NCI-H1436 (cell line): Measurements from ENCODE around the gene PRC1.

ENCODE experiments used
- DNase-seq: peaks from one replicate; lab custom pipeline; 2025; lab: John Stamatoyannopoulos, UW

The PRC1 gene

DNA sequence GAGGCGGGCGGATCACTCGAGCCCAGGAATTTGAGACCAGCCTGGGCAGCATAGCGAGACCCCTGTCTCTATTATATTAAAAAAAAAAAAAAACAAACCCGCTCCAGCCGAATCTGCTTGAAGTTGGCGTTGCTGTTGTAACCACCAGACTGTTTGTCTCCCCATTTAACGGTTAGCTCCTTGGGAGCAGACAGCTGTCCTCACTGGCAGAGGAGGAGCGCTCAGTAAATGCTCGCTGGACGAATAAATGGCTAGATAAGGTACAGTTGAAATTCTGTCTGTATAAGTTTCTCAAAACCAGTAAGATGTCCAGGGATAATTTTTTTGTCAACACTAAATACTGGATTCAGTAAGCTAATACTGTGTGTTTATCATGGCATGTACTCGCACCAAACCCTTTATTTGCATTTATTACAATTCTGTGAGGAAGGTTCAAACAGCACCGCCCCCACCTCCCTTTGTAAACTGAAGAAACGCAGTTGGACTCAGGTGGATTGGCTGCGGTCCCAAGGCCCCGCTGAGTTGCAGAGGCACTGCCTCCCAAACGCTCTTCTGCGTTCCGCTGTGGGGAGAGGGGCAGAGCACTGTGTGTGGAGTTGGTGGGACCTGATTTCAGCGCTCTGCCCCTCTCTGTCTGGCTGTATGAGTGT is 38.6 kb downstream of the PRC1 start:
- no peak for DNase-seq

DNA sequence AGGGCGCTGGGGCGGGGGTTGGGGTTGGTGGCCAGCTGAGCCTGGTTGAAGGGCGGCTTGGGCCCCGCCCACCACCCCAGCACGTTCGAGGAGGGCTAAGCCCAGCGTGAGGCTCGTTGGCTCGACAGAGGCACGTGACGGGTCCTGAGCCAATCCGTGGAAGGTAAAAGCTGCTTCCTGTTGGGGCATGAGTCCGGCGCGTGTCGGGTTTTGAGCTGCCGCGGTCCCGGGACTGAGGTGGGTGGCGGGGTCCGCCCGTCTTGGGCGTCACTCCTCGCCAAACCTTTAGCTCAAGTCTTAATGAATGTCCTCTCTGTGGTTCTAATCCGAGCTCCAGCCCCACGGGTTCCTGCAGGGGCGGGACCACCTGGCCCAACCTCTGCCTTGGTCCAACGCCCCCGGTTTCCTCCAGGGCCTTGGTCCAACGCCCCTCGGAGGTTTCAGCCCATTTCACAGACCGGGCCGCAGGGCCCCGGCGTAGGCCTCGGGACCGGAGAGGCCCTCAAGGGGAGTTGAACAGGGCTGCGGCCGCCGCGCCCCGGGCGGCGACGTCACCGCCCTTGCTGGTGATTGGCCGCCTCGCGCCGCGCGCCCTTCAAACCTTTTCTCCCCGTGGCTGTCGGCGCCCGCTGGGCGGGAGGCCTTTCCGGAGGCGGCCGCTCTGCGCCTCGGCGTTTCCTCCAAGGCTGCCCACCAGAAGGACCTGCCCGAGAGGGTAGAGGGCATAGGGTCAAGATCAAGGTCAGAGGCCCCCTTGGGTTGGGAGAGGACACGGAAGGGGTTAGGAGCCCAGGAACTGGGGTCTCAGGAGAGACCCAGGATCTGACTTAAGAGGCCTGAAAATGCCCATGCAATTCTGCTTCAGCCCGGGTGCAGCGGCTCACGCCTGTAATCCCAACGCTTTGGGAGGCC is 39.4 kb downstream of the PRC1 start, which contains the start of gene RCCD1:
Gene RCCD1 (plus strand): TSS at position 173 of the 912 bp plus-strand sequence. CDS start 1,851 bp downstream, outside the sequence.
- DNase-seq, result peak; percentile 90

DNA sequence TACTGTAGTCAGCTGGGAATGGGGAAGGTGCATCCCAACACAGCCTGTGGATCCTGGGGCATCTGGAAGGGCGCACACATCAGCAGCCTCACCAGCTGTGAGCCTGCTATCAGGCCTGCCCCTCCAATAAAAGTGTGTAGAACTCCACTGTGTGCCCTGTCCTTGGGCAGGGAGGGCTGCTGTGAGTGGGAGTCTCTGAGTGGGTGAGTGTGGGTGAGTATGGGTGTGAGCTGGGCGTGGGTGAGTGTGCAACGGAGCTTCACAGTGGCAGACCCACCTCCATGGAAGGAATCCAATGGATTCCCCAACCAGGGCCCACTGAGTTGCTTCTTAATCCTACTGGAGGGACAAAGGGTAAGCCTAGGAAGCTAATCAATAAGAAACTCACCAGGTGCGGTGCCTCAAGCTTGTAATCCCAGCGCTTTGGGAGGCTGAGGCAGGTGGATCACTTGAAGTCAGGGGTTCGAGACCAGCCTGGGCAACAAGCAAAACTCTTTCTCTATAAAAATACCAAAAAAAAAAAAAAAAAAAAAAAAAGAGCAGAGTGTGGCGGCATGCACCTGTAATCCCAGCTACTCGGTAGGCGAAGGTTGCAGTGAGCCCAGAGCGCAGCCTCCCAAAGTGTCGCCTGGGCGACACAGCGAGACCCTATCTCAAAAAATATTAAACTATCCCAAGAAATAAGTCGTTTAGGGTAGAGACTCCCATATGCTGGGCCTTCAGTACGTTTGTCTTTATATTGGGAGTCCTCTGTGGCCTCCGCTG is 40.2 kb downstream of the PRC1 start:
- no peak for DNase-seq

DNA sequence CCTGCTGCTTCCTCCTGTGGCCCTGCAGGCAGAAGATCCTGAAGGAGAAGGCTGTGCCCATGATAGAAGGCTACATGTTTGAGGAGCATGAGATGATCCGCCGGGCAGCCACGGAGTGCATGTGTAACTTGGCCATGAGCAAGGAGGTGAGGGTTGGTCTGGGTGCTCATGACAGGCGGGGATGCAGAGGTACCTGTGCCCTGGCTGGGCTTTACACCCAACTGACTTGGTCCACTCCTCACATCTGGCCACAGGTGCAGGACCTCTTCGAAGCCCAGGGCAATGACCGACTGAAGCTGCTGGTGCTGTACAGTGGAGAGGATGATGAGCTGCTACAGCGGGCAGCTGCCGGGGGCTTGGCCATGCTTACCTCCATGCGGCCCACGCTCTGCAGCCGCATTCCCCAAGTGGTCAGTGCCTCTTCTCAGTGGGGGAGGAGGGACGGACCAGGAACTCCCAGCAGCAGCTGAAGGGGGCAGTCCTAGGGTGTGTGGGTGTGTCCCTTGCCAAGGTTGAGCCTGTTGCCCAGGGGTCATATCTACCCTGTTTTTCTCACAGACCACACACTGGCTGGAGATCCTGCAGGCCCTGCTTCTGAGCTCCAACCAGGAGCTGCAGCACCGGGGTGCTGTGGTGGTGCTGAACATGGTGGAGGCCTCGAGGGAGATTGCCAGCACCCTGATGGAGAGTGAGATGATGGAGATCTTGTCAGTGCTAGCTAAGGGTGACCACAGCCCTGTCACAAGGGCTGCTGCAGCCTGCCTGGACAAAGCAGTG is 41.2 kb downstream of the PRC1 start:
- DNase-seq, result no peak

DNA sequence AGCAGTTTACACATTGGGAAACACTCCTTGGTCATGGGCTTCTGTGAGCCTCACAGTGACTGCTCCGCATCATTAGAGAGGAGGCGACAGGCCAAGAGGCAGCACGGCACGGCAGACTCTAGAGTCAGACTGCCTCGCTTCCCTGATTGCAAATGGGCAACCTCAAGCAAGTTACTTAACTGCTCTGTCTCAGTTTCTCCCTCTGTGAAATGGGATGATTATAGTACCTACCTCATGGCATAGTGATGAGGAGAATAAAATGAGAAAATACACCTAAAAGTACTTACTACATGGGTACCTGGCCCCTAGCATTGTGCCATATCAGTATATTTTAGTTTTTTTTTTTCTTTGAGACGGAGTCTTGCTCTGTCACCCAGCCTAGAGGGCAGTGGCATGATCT is 43.7 kb downstream of the PRC1 start:
- no peak for DNase-seq

DNA sequence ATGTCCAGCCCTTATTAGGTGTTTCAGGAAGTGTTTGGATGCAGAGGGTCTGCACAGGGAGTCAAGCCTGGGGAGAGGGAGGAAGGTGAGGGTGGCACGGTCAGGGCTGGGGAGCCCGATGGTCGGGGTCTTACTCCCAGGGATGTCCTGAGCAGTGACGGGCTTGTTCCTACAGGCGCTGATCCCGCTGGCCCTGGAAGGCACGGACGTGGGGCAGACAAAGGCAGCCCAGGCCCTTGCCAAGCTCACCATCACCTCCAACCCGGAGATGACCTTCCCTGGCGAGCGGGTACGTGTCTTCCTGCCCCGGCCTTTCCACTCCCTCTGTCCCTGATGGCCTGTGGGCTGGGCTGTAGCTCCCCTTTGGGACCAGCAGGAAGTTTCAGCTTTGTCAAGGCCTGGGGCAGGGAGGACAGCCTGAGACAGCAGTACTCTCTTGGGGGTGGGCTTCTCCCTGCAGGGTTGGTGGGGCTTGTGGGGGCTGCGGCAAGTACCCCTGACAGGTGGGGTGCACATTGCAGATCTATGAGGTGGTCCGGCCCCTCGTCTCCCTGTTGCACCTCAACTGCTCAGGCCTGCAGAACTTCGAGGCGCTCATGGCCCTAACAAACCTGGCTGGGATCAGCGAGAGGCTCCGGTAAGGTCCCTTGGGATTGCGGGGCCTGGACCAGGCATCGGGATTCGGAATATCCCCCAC is 44.2 kb downstream of the PRC1 start:
- DNase-seq, result no peak

DNA sequence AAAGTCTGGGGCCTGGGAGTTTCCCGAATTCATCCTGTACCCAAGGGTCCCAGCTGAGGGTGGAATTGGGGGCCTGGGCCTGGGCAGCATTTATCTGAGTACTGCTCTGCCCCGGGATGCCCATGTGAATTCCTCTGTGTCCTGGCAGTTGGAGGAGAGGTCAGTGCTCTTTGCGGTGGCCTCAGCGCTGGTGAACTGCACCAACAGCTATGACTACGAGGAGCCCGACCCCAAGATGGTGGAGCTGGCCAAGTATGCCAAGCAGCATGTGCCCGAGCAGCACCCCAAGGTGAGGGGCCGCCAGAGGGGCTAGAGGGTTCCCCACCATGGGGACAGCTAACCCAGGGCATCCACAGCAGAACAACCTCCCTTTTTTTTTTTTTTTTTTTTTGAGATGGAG is 45.8 kb downstream of the PRC1 start:
- no peak for DNase-seq

DNA sequence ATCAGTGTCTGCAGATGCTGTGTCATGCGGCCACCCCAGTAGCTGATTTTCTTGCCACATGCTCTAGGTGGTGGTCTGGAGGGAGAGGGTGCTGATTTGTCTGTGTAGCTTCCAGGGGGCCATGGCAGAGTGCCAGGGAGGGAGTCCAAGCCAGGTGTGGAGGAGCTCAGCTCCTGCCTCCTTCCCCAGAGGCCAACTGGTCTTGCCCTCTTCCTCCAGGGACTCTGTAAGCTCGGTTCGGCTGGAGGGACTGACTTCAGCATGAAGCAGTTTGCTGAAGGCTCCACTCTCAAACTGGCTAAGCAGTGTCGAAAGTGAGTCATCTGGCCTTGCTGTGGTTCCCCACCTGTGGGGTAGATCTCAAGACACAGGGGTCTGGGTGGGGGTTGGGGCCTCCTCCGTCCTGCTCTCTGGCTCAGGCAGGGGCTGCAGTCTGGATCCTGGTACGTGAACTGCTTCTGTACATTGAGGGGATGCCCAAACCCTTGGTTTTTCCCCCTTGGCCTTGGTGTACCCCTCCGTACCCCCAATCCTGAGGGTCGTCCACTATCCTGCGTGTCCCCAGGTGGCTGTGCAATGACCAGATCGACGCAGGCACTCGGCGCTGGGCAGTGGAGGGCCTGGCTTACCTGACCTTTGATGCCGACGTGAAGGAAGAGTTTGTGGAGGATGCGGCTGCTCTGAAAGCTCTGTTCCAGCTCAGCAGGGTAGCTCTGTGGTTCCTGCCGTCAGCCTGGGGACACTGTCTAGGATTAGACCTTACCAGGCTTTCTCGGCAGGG is 46.6 kb downstream of the PRC1 start:
- DNase-seq, result no peak

DNA sequence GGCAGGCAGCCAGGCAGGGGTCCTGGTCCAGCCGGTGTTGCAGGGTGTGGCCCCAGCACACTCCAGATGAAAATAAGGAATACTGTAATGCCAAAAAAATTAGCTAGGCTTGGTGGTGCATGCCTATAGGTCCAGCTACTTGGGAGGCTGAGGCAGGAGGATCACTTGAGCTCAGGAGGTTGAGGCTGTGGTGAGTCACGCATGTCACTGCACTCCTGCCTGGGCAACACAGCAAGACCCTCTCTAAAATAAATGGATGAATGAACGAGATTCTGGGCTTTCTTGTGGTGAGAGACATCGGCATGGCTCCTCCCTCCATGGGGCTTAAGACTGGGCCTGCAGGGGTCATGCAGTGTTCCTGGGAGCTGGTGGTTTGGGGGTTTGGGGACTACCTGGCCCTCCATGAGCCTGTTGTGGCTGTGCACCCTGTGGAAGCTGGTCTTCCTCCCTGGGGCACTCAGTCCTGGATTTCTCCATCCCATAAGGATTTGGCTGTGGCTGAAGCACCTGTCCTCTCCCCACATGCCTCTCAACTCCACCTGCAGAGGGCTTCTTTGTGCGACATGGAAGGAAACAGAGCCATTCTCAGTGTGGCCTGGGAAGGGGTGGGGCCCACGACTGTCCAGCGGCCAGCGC is 47.3 kb downstream of the PRC1 start:
- DNase-seq, result no peak

DNA sequence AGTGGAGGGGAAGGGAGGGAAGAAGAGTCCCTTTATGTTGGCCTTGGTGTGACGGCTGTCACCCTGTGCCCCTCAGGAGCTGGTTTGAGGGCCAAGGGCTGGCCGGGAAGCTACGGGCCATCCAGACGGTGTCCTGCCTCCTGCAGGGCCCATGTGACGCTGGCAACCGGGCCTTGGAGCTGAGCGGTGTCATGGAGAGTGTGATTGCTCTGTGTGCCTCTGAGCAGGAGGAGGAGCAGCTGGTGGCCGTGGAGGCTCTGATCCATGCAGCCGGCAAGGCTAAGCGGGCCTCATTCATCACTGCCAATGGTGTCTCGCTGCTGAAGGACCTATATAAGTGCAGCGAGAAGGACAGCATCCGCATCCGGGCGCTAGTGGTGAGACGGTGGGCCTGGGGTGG is 47.8 kb downstream of the PRC1 start:
- no peak for DNase-seq

DNA sequence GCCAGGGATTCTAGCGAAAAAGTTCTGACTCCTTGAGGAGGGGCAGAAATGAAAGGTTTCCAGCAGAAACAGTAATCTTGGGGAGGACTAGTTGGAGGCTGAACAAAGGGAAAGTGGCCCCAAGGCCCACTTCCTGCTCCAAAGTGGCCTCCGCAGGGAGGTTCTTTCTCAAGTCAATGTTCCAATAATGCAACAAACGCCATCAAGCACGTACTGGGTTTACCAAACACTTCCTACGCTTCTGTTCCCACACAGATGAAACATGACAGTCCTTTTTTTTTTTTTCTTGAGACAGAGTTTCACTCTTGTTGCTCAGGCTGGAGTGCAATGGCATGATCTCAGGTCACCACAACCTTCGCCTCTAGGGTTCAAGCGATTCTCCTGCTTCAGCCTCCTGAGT is 49.2 kb downstream of the PRC1 start:
- no peak for DNase-seq

DNA sequence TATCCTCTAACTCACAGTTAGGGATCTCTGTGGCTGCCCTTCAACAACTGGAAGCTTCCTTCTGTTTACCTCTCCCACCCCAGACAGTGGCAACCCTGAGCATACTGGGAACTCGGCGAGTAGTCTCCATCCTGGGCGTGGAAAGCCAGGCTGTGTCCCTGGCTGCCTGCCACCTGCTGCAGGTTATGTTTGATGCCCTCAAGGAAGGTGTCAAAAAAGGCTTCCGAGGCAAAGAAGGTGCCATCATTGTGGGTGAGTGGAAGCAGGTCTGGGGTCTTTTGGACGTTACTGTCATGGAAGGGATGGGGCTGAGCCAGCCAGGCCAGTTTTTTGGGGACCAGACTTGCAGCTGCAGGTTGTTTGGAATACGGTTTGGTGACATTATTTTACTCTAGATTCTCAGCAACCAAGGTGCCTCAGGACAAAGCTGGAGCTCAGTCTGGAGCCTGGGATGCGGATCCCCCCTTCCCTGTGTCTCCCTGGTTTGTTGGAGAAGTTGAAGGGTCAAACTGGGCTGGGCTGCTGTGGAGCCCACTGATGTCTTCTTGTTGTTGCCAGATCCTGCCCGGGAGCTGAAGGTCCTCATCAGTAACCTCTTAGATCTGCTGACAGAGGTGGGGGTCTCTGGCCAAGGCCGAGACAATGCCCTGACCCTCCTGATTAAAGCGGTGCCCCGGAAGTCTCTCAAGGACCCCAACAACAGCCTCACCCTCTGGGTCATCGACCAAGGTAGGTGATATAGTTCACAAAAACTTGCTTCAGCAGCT is 51.8 kb downstream of the PRC1 start:
- no peak for DNase-seq

DNA sequence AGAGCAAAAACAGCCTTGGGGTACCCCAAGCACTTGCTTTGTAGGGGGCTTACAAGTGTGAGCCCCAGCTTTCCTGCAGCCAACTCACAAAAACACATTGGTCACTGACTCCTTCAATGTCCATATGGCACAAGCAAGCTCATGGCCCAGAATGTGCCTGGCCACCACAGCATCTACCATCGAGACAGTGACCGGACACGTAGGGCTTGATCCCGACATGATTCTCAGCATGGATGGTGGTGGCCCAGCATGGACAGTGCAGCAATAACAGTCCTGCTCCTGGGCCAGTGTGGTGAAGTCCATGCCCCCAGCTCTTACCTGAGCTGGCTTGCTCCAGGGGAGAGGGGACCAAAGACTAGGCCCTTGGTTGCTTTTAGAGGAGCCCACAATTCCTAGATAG is 53.3 kb downstream of the PRC1 start:
- no peak for DNase-seq

DNA sequence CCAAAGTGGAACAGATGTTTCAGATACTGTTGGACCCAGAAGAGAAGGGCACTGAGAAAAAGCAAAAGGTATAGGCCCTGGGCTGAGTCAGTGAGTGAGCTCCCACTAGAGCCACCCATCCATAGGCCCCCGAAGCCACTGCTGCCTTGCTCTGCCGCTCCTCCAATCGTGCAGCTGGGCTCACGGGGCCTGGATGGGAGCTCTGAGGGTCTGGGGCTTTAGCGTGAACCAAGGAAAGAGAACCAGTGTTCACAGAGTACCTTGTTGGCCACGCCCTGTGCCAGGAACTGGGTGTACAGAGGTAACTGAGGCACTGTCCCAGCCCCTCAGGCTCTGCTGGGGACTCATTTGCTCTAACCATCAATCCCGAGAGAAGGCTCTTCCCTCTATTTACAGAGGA is 54.6 kb downstream of the PRC1 start:
- DNase-seq, result no peak

DNA sequence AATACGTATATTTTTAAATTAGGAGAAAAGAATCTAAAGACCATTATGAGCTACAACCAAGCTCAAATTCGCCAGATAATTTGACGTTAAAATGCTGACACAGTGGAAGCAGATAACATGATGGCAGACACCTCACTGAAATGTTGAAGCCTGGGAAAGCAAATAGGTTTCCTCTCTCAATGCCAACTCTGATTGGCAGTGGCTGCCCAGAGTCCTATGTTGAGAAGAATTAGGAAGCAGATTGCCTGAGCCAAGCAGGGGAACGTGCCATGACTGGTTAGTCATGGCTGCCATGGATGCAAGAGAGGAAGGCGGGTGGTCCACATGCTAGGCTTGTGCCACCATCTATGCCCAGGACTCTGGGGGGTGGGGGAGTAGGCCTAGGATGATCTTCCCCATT is 56.1 kb downstream of the PRC1 start:
- no peak for DNase-seq

DNA sequence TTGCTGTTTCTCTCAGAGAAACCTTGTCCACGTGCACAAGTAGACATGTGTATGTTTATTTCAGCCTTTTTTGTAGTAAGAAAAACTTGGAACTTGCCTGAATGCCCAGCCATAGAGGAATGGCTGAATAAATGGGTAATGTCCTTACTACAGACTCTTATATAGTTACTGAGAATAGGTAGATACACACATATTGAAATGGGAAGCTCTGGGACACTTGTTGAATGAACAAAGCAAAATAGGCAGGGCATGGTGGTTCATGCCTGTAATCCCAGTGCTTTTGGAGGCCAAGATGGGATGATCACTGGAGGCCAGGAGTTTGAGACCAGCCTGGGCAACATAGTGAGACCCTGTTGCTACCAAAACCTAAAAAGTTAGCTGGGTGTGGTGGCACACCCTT is 57.5 kb downstream of the PRC1 start:
- DNase-seq, result no peak

DNA sequence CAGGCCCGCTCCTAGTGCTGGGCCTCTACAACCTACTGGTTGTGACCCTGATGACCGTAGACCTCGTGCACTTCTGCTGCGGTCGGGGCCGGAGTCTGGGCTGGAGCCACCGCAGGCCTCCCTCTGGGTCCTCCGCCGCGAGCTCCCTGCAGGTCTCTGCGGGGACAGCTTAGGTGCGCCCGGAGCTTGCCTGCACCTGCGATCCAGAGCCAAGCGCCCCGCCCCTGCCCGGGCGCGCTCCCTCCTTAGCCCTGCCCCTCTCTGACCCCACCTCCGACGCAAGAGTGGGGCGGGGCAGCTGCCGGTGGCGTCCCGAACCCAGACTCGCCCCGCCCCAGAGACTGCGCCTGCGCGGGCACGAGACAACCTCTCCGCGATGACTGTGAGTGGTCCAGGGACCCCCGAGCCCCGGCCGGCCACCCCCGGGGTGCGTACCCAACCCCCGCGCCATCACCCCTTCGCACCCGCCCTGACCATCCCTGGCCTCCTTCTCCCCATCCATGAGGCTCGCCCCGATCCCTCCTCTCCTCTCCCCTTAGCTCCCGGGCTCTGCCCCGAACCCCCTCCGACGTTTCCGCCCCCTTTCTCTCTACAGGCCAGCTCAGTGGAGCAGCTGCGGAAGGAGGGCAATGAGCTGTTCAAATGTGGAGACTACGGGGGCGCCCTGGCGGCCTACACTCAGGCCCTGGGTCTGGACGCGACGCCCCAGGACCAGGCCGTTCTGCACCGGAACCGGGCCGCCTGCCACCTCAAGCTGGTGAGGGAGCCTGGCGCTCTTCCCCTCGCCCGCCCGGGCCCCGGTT is 59.2 kb downstream of the PRC1 start, which contains the start of gene UNC45A:
Gene UNC45A (plus strand): TSS at position 337 of the 803 bp plus-strand sequence. CDS start 40 bp downstream, at position 377.
- peak; percentile 92 for DNase-seq

DNA sequence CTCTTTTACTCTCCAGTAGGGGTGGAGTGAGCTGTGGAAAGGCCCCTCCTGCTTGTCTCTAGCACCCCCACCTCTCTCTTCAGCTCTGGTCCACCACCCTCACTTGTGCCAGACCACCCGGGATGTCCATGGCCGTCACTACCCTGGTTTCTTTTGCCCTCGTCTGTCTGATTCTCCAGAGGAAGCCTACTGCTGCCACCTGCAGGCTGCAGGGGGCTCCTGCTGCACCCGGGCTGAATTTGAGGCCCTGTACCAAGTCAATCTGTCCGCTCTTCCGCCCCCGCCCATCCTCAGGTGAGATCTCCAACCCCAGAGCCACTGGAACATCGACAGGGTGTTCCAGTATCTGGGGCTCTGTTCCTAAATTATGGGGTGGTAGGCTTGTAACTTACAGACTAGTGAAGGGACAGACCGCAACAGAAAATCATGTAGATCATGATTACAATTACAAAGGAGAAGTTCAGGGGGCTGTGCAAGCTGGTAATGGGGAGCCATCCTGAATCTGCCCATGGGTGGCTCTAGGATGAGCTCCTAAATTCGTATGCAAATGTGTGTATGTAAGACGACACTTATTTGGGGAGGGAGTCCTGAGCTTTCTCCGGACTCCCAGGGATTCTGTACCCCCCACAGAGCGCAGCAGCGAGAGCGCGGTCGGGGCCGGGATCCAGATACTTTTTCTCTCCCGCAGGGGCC is 59.9 kb downstream of the PRC1 start:
- DNase-seq, result peak; percentile 85
